ENCODE data around the gene IGDCC3. TPM values are rescaled to one million over a fixed set of nuclear protein-coding genes. Genes with fewer than 3 reads are reported as not detected.
A peak's percentile ranks its signal among the peaks of the same experiment; 100 is the strongest.

The IGDCC3 gene
- total RNA-seq, 2 donors from 2014 or later = 7.9 to 13.5 TPM

GRCh38 chr15:65386376-65386775 lies 8.6 kb upstream of the IGDCC3 start:
- 96% methylated on average over 4 to 6 of the region's 6 CpGs for WGBS, 2 experiments (ENCODE audit: insufficient coverage in 1 of 2, insufficient read length in 1 of 2)
- peaks cover 5% of the 10 kb centered on the region for H3K4me1 ChIP-seq (ENCODE audit: control insufficient read depth, insufficient read depth, low read length)
- Mint-ChIP-seq H3K4me3 (no peak overlapping the region), H3K36me3 (ENCODE audit: low read depth) (peaks cover 41% of the 10 kb centered on the region), H3K27me3 (ENCODE audit: insufficient read depth) (no peaks in the 10 kb centered on the region), H3K4me1 (peaks cover 5% of the 10 kb centered on the region), H3K9me3 (no peaks in the 10 kb centered on the region), H3K27ac (no peak overlapping the region)
- no peak for DNase-seq
- TF ChIP-seq CTCF (conservative IDR thresholded peaks at IDR 0.05) = no peak
- H3K4me3 ChIP-seq (ENCODE audit: low read length) = no peak overlapping the region
- peaks cover 65% of the 10 kb centered on the region for H3K36me3 ChIP-seq (ENCODE audit: control insufficient read depth, insufficient read depth, low read length)
- H3K27me3 ChIP-seq (ENCODE audit: control insufficient read depth, insufficient read depth, low read length, poor library complexity, severe bottlenecking) = no peaks in the 10 kb centered on the region
- no peak overlapping the region for H3K27ac ChIP-seq (ENCODE audit: low read depth, low read length)
- H3K9ac ChIP-seq (ENCODE audit: extremely low read depth, low read length, poor library complexity, severe bottlenecking) = no peak overlapping the region
- H3K9me3 ChIP-seq (ENCODE audit: control insufficient read depth, low read length) = no peaks in the 10 kb centered on the region

GRCh38 chr15:65385870-65386258 lies 8.1 kb upstream of the IGDCC3 start:
- peaks cover 5% of the 10 kb centered on the region for H3K4me1 ChIP-seq (ENCODE audit: control insufficient read depth, insufficient read depth, low read length)
- Mint-ChIP-seq H3K36me3 (ENCODE audit: low read depth) (peaks cover 38% of the 10 kb centered on the region), H3K4me1 (peaks cover 5% of the 10 kb centered on the region), H3K27me3 (ENCODE audit: insufficient read depth) (no peaks in the 10 kb centered on the region), H3K4me3 (no peak overlapping the region), H3K9me3 (no peaks in the 10 kb centered on the region), H3K27ac (no peak overlapping the region)
- H3K27ac ChIP-seq (ENCODE audit: low read depth, low read length) = no peak overlapping the region
- DNase-seq = no peak
- no peak for TF ChIP-seq CTCF (conservative IDR thresholded peaks at IDR 0.05)
- H3K4me3 ChIP-seq (ENCODE audit: low read length) = no peak overlapping the region
- H3K9ac ChIP-seq (ENCODE audit: extremely low read depth, low read length, poor library complexity, severe bottlenecking) = no peak overlapping the region
- no peaks in the 10 kb centered on the region for H3K27me3 ChIP-seq (ENCODE audit: control insufficient read depth, insufficient read depth, low read length, poor library complexity, severe bottlenecking)
- H3K9me3 ChIP-seq (ENCODE audit: control insufficient read depth, low read length) = no peaks in the 10 kb centered on the region
- peaks cover 60% of the 10 kb centered on the region for H3K36me3 ChIP-seq (ENCODE audit: control insufficient read depth, insufficient read depth, low read length)
- WGBS, 2 experiments (ENCODE audit: insufficient coverage in 1 of 2, insufficient read length in 1 of 2) = 76 to 94% methylated on average over 3 to 10 of the region's 10 CpGs

- Histone ChIP-seq H3K4me1 (ENCODE audit: control insufficient read depth, insufficient read depth, low read length) (peaks cover 5% of the 10 kb centered on the region), H3K36me3 (ENCODE audit: control insufficient read depth, insufficient read depth, low read length) (peaks cover 55% of the 10 kb centered on the region), H3K4me3 (ENCODE audit: low read length) (no peak overlapping the region), H3K9ac (ENCODE audit: extremely low read depth, low read length, poor library complexity, severe bottlenecking) (no peak overlapping the region), H3K27ac (ENCODE audit: low read depth, low read length) (no peak overlapping the region), H3K9me3 (ENCODE audit: control insufficient read depth, low read length) (no peaks in the 10 kb centered on the region), H3K27me3 (ENCODE audit: control insufficient read depth, insufficient read depth, low read length, poor library complexity, severe bottlenecking) (no peaks in the 10 kb centered on the region)
- peak; percentile 90 for TF ChIP-seq CTCF (conservative IDR thresholded peaks at IDR 0.05)
- peak; percentile 97 for DNase-seq
- Mint-ChIP-seq H3K27me3 (ENCODE audit: insufficient read depth) (peaks cover under 1% of the 10 kb centered on the region), H3K27ac (no peak overlapping the region), H3K4me3 (peak overlapping the region; percentile 26), H3K9me3 (no peaks in the 10 kb centered on the region), H3K36me3 (ENCODE audit: low read depth) (peaks cover 36% of the 10 kb centered on the region), H3K4me1 (peaks cover 5% of the 10 kb centered on the region)
- 34 to 36% methylated on average over 27 to 43 of the region's 43 CpGs for WGBS, 2 experiments (ENCODE audit: insufficient coverage in 1 of 2, insufficient read length in 1 of 2)
Measured at GRCh38 chr15:65384895-65385869, 7.4 kb upstream of the IGDCC3 start.

All from endodermal cell (in vitro differentiated cells).